ENCODE measurements around the gene RRP1B. TPM values are rescaled to one million over a fixed set of nuclear protein-coding genes. Genes with fewer than 3 reads are reported as not detected.

The RRP1B gene
- total and polyA plus RNA-seq, 2 experiments from 2014 or later = 13.6 to 15.0 TPM

DNA sequence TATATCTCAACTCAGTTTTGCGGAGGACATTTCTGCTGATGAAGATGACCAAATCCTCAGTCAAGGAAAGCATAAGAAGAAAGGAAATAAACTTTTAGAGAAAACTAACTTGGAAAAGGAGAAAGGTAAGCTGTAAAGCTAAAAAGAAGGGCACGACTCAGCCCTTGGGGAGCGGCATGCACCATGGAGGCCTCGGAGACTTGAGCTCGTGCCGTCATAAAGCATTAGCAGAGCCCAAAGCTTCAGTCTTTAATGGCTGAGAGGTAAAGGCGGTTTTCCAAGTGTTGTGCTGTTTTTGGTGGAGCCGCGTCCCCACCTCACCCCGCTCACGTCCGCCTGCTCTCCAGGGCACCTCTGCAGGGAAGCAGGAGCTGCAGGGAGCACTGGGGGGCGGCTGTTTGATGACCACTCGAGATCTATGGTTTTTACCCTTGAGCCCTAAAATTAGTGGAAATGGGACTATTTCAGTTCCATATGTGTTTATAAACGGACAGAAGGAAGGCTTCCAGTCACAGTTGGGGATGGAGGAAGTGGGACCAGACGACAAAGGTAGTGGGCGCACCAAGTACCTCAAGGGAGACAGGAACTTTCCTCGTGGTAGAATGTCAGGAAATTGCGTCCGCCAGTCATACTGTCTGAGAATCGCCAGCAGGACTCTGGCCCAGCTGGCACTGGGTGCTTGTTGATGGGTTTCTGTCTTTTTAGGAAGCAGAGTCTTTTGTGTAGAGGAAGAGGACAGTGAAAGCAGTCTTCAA, 27.6 kb downstream of the RRP1B start:
- no peaks in the 10 kb centered on the region for H3K9me2 ChIP-seq (ENCODE audit: insufficient read depth)
- no peaks in the 10 kb centered on the region for H3K27me3 ChIP-seq (replicated peaks; ENCODE audit: insufficient read depth)
- H4K20me1 ChIP-seq (ENCODE audit: insufficient read depth) = no peaks in the 10 kb centered on the region
- H3K27ac ChIP-seq = no peak overlapping the region
- no peaks in the 10 kb centered on the region for H3K79me2 ChIP-seq (ENCODE audit: insufficient read depth)
- H3F3A ChIP-seq (ENCODE audit: insufficient read depth) = no peaks in the 10 kb centered on the region
- no peak overlapping the region for H3K4me3 ChIP-seq
- in situ Hi-C loops (cut with MboI) = no loop called here
- H3K36me3 ChIP-seq (ENCODE audit: low read depth) = peaks cover 13% of the 10 kb centered on the region
- H3K4me2 ChIP-seq (ENCODE audit: unreplicated experiment) = no peak overlapping the region
- no peak overlapping the region for H2AFZ ChIP-seq
- H3K9me3 ChIP-seq (ENCODE audit: low read depth) = no peaks in the 10 kb centered on the region
- 94 to 95% methylated on average over 21 of the region's 21 CpGs for WGBS, 2 experiments (ENCODE audit: low coverage in 1 of 2, low lambda C conversion rate in 2 of 2, missing lambda C conversion rate in 2 of 2)
- H3K9ac ChIP-seq = no peak overlapping the region
- TF ChIP-seq EZH2phosphoT487 (IDR thresholded peaks at IDR 0.05; ENCODE audit: insufficient read depth, low read depth) (no peak), EZH2 (IDR thresholded peaks at IDR 0.05; ENCODE audit: insufficient read depth, poor library complexity, severe bottlenecking) (no peak)
- no peak for DNase-seq
- no peaks in the 10 kb centered on the region for H3K4me1 ChIP-seq (ENCODE audit: insufficient read depth)

DNA sequence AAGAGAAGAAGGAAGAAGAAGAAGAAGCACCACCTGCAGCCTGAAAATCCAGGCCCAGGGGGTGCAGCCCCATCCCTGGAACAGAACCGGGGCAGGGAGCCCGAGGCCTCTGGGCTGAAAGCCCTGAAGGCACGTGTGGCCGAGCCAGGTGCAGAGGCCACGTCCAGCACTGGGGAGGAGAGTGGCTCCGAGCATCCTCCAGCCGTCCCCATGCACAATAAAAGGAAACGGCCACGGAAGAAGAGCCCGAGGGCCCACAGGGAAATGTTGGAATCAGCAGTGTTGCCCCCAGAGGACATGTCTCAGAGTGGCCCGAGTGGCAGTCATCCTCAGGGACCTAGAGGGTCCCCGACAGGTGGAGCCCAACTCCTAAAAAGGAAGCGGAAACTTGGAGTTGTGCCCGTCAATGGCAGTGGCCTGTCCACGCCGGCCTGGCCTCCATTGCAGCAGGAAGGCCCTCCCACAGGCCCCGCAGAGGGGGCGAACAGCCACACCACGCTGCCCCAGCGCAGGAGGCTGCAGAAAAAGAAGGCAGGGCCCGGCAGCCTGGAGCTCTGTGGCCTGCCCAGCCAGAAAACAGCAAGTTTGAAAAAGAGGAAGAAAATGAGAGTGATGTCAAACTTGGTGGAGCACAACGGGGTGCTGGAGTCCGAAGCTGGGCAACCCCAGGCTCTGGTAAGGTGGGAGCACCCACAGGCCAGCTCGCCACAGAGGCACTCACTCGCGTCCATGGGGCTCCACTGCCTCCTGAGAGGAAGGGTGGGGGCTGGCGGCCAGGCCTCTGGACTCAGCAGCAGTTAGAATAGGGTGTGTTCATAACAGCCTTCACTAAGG, 28.4 kb downstream of the RRP1B start:
- no peaks in the 10 kb centered on the region for H4K20me1 ChIP-seq (ENCODE audit: insufficient read depth)
- H2AFZ ChIP-seq = no peak overlapping the region
- TF ChIP-seq EZH2 (IDR thresholded peaks at IDR 0.05; ENCODE audit: insufficient read depth, poor library complexity, severe bottlenecking) (no peak), EZH2phosphoT487 (IDR thresholded peaks at IDR 0.05; ENCODE audit: insufficient read depth, low read depth) (no peak)
- no peak overlapping the region for H3K4me2 ChIP-seq (ENCODE audit: unreplicated experiment)
- no peak overlapping the region for H3K4me3 ChIP-seq
- in situ Hi-C loops (cut with MboI) = no loop called here
- 94 to 98% methylated on average over 26 of the region's 27 CpGs for WGBS, 2 experiments (ENCODE audit: low coverage in 1 of 2, low lambda C conversion rate in 2 of 2, missing lambda C conversion rate in 2 of 2)
- no peaks in the 10 kb centered on the region for H3F3A ChIP-seq (ENCODE audit: insufficient read depth)
- no peak overlapping the region for H3K9ac ChIP-seq
- H3K27ac ChIP-seq = no peak overlapping the region
- H3K27me3 ChIP-seq (replicated peaks; ENCODE audit: insufficient read depth) = no peaks in the 10 kb centered on the region
- H3K4me1 ChIP-seq (ENCODE audit: insufficient read depth) = no peaks in the 10 kb centered on the region
- peaks cover 13% of the 10 kb centered on the region for H3K36me3 ChIP-seq (ENCODE audit: low read depth)
- no peak for DNase-seq
- H3K79me2 ChIP-seq (ENCODE audit: insufficient read depth) = no peaks in the 10 kb centered on the region
- H3K9me3 ChIP-seq (ENCODE audit: low read depth) = no peaks in the 10 kb centered on the region
- H3K9me2 ChIP-seq (ENCODE audit: insufficient read depth) = no peaks in the 10 kb centered on the region

DNA sequence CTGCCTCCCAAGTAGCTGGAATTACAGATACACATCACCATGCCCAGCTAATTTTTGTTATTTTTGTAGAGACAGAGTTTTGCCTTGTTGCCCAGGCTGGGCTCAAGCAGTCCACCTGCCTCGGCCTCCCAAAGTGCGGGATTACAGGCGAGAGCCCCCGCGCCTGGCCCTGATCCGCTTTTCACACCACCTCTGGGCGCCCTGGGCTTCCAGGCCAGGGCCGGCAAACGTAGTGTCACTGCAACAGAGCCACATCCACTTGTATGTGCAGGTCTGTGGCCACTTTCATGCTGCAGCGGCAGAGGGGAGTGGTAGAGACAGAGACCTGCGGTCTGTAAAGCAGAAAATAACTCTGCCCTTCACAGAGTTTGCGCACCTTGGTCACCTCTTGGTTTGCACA, 29.5 kb downstream of the RRP1B start:
- 95 to 98% methylated on average over 12 of the region's 12 CpGs for WGBS, 2 experiments (ENCODE audit: low coverage in 1 of 2, low lambda C conversion rate in 2 of 2, missing lambda C conversion rate in 2 of 2)
- H3K79me2 ChIP-seq (ENCODE audit: insufficient read depth) = no peaks in the 10 kb centered on the region
- H3K4me3 ChIP-seq = no peak overlapping the region
- no peaks in the 10 kb centered on the region for H3K27me3 ChIP-seq (replicated peaks; ENCODE audit: insufficient read depth)
- H3K36me3 ChIP-seq (ENCODE audit: low read depth) = peaks cover 13% of the 10 kb centered on the region
- no peak overlapping the region for H3K9ac ChIP-seq
- H4K20me1 ChIP-seq (ENCODE audit: insufficient read depth) = no peaks in the 10 kb centered on the region
- no peak for DNase-seq
- H3K4me1 ChIP-seq (ENCODE audit: insufficient read depth) = no peaks in the 10 kb centered on the region
- H3F3A ChIP-seq (ENCODE audit: insufficient read depth) = no peaks in the 10 kb centered on the region
- no peaks in the 10 kb centered on the region for H3K9me2 ChIP-seq (ENCODE audit: insufficient read depth)
- H3K4me2 ChIP-seq (ENCODE audit: unreplicated experiment) = no peak overlapping the region
- H3K27ac ChIP-seq = no peak overlapping the region
- no peak overlapping the region for H2AFZ ChIP-seq
- TF ChIP-seq EZH2phosphoT487 (IDR thresholded peaks at IDR 0.05; ENCODE audit: insufficient read depth, low read depth) (no peak), EZH2 (IDR thresholded peaks at IDR 0.05; ENCODE audit: insufficient read depth, poor library complexity, severe bottlenecking) (no peak)
- no peaks in the 10 kb centered on the region for H3K9me3 ChIP-seq (ENCODE audit: low read depth)
- in situ Hi-C loops (cut with MboI) = no loop called here

DNA sequence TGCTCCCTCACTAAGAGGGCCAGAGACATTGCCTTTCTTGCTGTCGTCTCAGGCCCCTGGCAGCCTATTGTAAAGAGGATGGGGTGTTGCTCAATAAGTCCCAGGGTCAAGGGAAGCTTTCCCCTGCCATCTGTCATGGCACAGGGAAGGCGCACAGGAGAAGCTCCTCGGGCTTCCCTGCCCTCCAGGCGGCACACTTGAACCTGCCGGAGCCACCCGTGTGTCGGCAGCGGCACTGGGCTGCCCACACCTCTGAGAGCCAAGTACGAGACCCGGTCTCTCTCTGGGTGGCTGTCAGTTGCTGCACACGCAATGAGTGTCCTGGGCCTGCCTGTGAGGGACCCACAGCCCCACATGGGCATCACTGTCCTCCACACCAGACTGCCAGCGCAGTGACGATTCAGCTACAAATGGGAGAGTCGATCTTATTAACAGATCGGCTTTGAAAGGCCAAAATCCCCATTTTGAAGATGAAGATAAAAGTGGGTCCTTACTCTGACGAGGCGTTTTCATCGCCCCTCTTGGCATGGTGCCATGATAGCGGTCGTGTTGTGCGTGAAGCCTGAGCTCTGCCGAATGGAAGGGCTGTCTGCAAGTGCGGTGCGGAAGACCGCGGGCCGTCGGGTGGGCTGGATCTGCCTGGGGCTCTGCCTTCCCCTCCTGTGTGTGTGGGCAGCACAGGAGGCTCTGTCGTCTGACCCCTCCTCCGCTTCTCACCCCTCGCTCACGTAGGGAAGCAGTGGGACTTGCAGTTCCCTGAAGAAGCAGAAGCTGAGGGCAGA, 30.4 kb downstream of the RRP1B start:
- Histone ChIP-seq H3K4me3 (no peak overlapping the region), H3K9ac (no peak overlapping the region), H3K27me3 (replicated peaks; ENCODE audit: insufficient read depth) (no peaks in the 10 kb centered on the region), H2AFZ (no peak overlapping the region), H3K4me2 (ENCODE audit: unreplicated experiment) (no peak overlapping the region), H3K9me3 (ENCODE audit: low read depth) (no peaks in the 10 kb centered on the region), H3F3A (ENCODE audit: insufficient read depth) (no peaks in the 10 kb centered on the region), H3K36me3 (ENCODE audit: low read depth) (peaks cover 13% of the 10 kb centered on the region), H4K20me1 (ENCODE audit: insufficient read depth) (no peaks in the 10 kb centered on the region), H3K4me1 (ENCODE audit: insufficient read depth) (no peaks in the 10 kb centered on the region), H3K9me2 (ENCODE audit: insufficient read depth) (no peaks in the 10 kb centered on the region), H3K79me2 (ENCODE audit: insufficient read depth) (no peaks in the 10 kb centered on the region), H3K27ac (no peak overlapping the region)
- in situ Hi-C loops (cut with MboI) = no loop called here
- no peak for DNase-seq
- 92 to 96% methylated on average over 32 of the region's 32 CpGs for WGBS, 2 experiments (ENCODE audit: low coverage in 1 of 2, low lambda C conversion rate in 2 of 2, missing lambda C conversion rate in 2 of 2)
- TF ChIP-seq EZH2phosphoT487 (IDR thresholded peaks at IDR 0.05; ENCODE audit: insufficient read depth, low read depth) = no peak
